Peyer's patch (tissue), 4 donors: Measurements from ENCODE around the gene TNFRSF8.

Experiments
- CTCF ChIP-seq, 6 experiments: fragments of 450-650 bp in 4 of 6; fragments of 200-600 bp in 2 of 6; sonication (generic) in 1 of 6; IDR thresholded peaks; one replicate each; pipeline ENCODE4 v1.5.1; 2017 to 2019; ENCODE audit warnings: antibody characterized with exemption in 6 of 6, mild to moderate bottlenecking in 3 of 6, moderate library complexity in 1 of 6
- POLR2A ChIP-seq, 2 donors: fragments of 450-650 bp; IDR thresholded peaks; one replicate each; pipeline ENCODE4 v1.5.1; 2017; ENCODE audit warnings: antibody characterized with exemption in 2 of 2, mild to moderate bottlenecking in 2 of 2, moderate library complexity in 2 of 2

GRCh38 chr1:12177156-12177998 is 114.3 kb downstream of the TNFRSF8 start:
- TF ChIP-seq POLR2A (IDR thresholded peaks at IDR 0.05) (no peak), CTCF (IDR thresholded peaks at IDR 0.05) (no peak)
